ENCODE data around the gene TMEM18.
"Not testable (repeated sequence)": the region's sequence is repeated elsewhere in the genome, so short reads cannot be mapped to it uniquely, and the experiment has no call there.

The TMEM18 gene

DNA sequence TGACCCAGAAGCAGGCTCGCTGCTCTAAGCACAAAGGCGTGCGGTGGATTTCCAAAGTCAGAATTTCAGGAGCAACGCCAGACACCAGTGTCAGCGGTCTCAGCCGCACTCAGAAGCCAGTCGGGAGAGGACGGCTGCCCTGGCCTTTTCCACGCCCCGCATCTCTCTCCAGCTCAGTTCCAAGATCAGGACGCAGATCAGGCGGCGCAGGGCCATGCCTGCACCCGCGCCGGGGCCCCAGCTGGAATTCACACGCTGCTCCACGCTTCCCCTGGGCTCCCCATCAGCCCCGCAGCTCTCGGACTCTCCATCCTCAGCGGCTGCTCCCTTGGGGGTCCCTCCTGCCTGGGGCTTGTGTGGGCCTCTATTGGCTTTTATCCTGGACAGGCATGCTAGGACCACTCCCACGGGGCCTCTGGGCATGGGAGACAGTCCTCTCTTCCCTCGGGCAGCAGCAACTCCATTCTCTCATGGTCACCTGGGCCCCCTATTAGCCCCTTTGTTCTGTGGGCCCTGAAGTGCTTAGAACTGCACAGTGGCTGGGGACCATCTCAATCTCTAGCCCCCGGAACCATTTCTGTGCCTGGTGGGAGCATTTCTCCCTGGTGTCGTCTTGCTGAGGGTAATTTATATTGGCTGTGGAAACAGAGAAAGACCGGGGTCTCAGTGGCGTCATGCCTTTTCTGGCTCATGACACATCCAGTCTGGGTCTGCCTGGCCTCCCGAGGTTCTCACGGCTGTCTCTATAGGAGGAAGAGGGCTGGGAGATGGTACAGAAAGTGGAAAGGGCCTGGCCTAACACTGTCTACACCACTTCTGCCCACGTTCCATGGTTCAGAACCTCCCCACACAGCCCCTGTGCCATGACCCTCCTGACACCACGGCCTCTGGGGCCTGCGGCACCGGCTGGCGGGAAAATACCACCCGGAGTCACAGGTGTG, 14.9 kb upstream of the TMEM18 start:
- H3K27me3 ChIP-seq (ENCODE audit: control insufficient read depth, insufficient read depth, low read length): no peaks in the 10 kb centered on the region
- H3K9ac ChIP-seq (ENCODE audit: low read depth, low read length): no peak overlapping the region
- H3K36me3 ChIP-seq (ENCODE audit: control insufficient read depth, insufficient read depth, low read length): no peaks in the 10 kb centered on the region
- no peaks in the 10 kb centered on the region for H3K9me3 ChIP-seq (ENCODE audit: control insufficient read depth, insufficient read depth, low read length)
- no peak overlapping the region for H3K4me3 ChIP-seq (ENCODE audit: low read depth, low read length)
- no peaks in the 10 kb centered on the region for H3K4me1 ChIP-seq (ENCODE audit: control insufficient read depth, insufficient read depth, low read length)

GRCh38 chr2:690799-691198, 13.6 kb upstream of the TMEM18 start:
- Histone ChIP-seq H3K9me3 (ENCODE audit: control insufficient read depth, insufficient read depth, low read length) (no peaks in the 10 kb centered on the region), H3K4me1 (ENCODE audit: control insufficient read depth, insufficient read depth, low read length) (no peaks in the 10 kb centered on the region), H3K4me3 (ENCODE audit: low read depth, low read length) (no peak overlapping the region), H3K9ac (ENCODE audit: low read depth, low read length) (no peak overlapping the region), H3K27me3 (ENCODE audit: control insufficient read depth, insufficient read depth, low read length) (no peaks in the 10 kb centered on the region), H3K36me3 (ENCODE audit: control insufficient read depth, insufficient read depth, low read length) (no peaks in the 10 kb centered on the region)

GRCh38 chr2:689877-690510, 12.8 kb upstream of the TMEM18 start:
- Histone ChIP-seq H3K9ac (ENCODE audit: low read depth, low read length) (no peak overlapping the region), H3K27me3 (ENCODE audit: control insufficient read depth, insufficient read depth, low read length) (no peaks in the 10 kb centered on the region), H3K36me3 (ENCODE audit: control insufficient read depth, insufficient read depth, low read length) (no peaks in the 10 kb centered on the region), H3K4me3 (ENCODE audit: low read depth, low read length) (no peak overlapping the region), H3K9me3 (ENCODE audit: control insufficient read depth, insufficient read depth, low read length) (no peaks in the 10 kb centered on the region), H3K4me1 (ENCODE audit: control insufficient read depth, insufficient read depth, low read length) (no peaks in the 10 kb centered on the region)

DNA sequence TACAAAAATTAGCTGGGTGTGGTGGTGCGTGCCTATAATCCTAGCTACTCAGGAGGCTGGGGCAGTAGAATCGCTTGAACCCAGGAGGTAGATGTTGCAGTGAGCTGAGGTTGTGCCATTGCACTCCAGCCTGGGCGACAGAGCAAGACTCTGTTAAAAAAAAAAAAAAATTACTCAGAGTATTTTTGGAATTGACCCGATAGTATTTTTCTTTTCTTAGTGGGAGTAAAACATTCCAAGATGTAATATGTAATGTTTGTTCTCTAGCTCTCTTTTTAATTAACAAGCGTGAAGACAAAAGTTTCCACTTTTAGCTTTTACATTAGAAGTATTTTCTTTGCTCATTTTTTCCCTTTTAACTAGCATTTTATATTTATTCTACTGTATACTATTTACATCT, 12.0 kb upstream of the TMEM18 start:
- Histone ChIP-seq H3K36me3 (ENCODE audit: control insufficient read depth, insufficient read depth, low read length) (no peaks in the 10 kb centered on the region), H3K4me1 (ENCODE audit: control insufficient read depth, insufficient read depth, low read length) (no peaks in the 10 kb centered on the region), H3K4me3 (ENCODE audit: low read depth, low read length) (no peak overlapping the region), H3K9ac (ENCODE audit: low read depth, low read length) (no peak overlapping the region), H3K9me3 (ENCODE audit: control insufficient read depth, insufficient read depth, low read length) (peaks cover 2% of the 10 kb centered on the region), H3K27me3 (ENCODE audit: control insufficient read depth, insufficient read depth, low read length) (no peaks in the 10 kb centered on the region)

DNA sequence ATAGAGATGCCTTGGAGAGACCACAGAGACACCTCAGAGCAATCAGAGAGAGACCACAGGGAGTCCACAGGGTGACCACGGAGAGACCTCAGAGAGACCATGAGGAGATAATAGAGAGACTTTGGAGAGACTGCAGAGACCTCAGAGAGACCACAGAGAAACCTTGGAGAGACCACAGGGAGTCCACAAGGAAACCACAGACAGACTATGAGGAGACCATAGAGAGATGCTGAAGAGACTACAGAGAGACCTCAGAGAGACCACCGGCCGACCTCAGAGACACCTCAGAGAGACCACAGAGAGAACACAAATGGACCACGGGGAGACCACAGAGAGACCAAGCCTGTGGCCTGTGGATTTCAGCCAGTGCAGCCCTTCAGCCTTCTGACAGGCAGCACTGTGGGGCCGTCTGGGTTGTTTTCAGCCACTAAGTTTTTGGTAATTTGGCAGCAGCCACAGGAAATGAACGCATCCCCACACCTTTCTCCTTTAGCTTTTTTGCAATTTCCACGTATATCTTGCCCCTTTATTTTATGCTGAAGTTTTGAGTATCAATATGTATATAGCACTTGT, 11.4 kb upstream of the TMEM18 start:
- no peaks in the 10 kb centered on the region for H3K27me3 ChIP-seq (ENCODE audit: control insufficient read depth, insufficient read depth, low read length)
- H3K9me3 ChIP-seq (ENCODE audit: control insufficient read depth, insufficient read depth, low read length): peaks cover 4% of the 10 kb centered on the region
- no peaks in the 10 kb centered on the region for H3K36me3 ChIP-seq (ENCODE audit: control insufficient read depth, insufficient read depth, low read length)
- H3K9ac ChIP-seq (ENCODE audit: low read depth, low read length): no peak overlapping the region
- no peak overlapping the region for H3K4me3 ChIP-seq (ENCODE audit: low read depth, low read length)
- no peaks in the 10 kb centered on the region for H3K4me1 ChIP-seq (ENCODE audit: control insufficient read depth, insufficient read depth, low read length)

- Histone ChIP-seq H3K4me3 (ENCODE audit: low read depth, low read length) (no peak overlapping the region), H3K36me3 (ENCODE audit: control insufficient read depth, insufficient read depth, low read length) (no peaks in the 10 kb centered on the region), H3K9ac (ENCODE audit: low read depth, low read length) (no peak overlapping the region)
Measured at GRCh38 chr2:685421-685820, 8.2 kb upstream of the TMEM18 start.

GRCh38 chr2:684913-685312, 7.7 kb upstream of the TMEM18 start:
- not testable (repeated sequence) for H3K9ac ChIP-seq (ENCODE audit: low read depth, low read length); H3K4me3 ChIP-seq (ENCODE audit: low read depth, low read length); H3K36me3 ChIP-seq (ENCODE audit: control insufficient read depth, insufficient read depth, low read length); H3K9me3 ChIP-seq (ENCODE audit: control insufficient read depth, insufficient read depth, low read length); H3K4me1 ChIP-seq (ENCODE audit: control insufficient read depth, insufficient read depth, low read length); H3K27me3 ChIP-seq (ENCODE audit: control insufficient read depth, insufficient read depth, low read length)

More at GRCh38 chr2:685421-685820, 8.2 kb upstream of the TMEM18 start:
- H3K27me3 ChIP-seq (ENCODE audit: control insufficient read depth, insufficient read depth, low read length): no peaks in the 10 kb centered on the region
- H3K4me1 ChIP-seq (ENCODE audit: control insufficient read depth, insufficient read depth, low read length): no peaks in the 10 kb centered on the region
- H3K9me3 ChIP-seq (ENCODE audit: control insufficient read depth, insufficient read depth, low read length): peaks cover 4% of the 10 kb centered on the region

DNA sequence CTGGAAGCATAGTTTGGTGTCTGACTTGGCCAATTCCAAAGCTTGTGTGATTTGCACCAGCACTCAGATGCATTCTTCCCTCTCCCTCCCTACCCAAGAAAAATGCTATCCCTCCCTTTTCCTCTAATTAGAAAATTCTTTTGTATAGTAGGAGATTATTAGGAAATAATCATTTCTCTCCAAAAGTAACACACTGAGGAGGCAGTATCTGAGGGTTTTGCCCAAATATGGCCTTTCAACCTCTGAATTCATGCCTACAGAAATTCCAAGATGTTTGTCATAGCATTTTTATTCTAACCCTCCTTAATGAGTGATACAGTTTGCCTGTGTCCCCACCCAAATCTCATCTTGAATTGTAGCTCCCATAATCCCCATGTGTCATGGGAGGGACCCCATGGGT, 5.0 kb upstream of the TMEM18 start:
- Histone ChIP-seq H3K9me3 (ENCODE audit: control insufficient read depth, insufficient read depth, low read length) (peaks cover 4% of the 10 kb centered on the region), H3K4me3 (ENCODE audit: low read depth, low read length) (no peak overlapping the region), H3K27me3 (ENCODE audit: control insufficient read depth, insufficient read depth, low read length) (no peaks in the 10 kb centered on the region), H3K36me3 (ENCODE audit: control insufficient read depth, insufficient read depth, low read length) (no peaks in the 10 kb centered on the region), H3K9ac (ENCODE audit: low read depth, low read length) (no peak overlapping the region), H3K4me1 (ENCODE audit: control insufficient read depth, insufficient read depth, low read length) (no peaks in the 10 kb centered on the region)

- Histone ChIP-seq H3K27me3 (ENCODE audit: control insufficient read depth, insufficient read depth, low read length) (no peaks in the 10 kb centered on the region), H3K9ac (ENCODE audit: low read depth, low read length) (no peak overlapping the region), H3K4me1 (ENCODE audit: control insufficient read depth, insufficient read depth, low read length) (no peaks in the 10 kb centered on the region), H3K36me3 (ENCODE audit: control insufficient read depth, insufficient read depth, low read length) (no peaks in the 10 kb centered on the region), H3K4me3 (ENCODE audit: low read depth, low read length) (no peak overlapping the region), H3K9me3 (ENCODE audit: control insufficient read depth, insufficient read depth, low read length) (peaks cover 4% of the 10 kb centered on the region)
Measured at GRCh38 chr2:681312-681711, 4.1 kb upstream of the TMEM18 start.

DNA sequence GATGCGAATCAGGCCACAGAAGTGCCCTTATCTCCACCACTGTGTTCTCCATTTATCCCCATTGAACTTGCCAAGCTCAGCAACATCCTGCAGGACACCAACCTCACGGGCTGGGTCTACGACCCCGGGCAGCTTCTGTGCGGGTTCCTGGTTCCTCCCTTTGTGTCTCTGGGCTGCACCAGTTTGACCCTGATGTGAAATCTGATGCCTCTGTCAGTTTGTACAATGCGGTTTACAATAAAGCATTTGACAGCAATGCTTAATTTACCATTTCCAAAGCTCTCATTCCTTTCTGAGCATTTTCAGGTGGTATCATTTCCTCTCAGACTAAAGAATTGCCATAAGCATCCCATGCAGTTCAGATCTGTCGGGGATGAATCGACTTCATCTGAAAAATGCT, 3.3 kb upstream of the TMEM18 start:
- no peaks in the 10 kb centered on the region for H3K4me1 ChIP-seq (ENCODE audit: control insufficient read depth, insufficient read depth, low read length)
- peaks cover 4% of the 10 kb centered on the region for H3K9me3 ChIP-seq (ENCODE audit: control insufficient read depth, insufficient read depth, low read length)
- H3K4me3 ChIP-seq (ENCODE audit: low read depth, low read length): no peak overlapping the region
- no peak overlapping the region for H3K9ac ChIP-seq (ENCODE audit: low read depth, low read length)
- H3K36me3 ChIP-seq (ENCODE audit: control insufficient read depth, insufficient read depth, low read length): no peaks in the 10 kb centered on the region
- H3K27me3 ChIP-seq (ENCODE audit: control insufficient read depth, insufficient read depth, low read length): no peaks in the 10 kb centered on the region

DNA sequence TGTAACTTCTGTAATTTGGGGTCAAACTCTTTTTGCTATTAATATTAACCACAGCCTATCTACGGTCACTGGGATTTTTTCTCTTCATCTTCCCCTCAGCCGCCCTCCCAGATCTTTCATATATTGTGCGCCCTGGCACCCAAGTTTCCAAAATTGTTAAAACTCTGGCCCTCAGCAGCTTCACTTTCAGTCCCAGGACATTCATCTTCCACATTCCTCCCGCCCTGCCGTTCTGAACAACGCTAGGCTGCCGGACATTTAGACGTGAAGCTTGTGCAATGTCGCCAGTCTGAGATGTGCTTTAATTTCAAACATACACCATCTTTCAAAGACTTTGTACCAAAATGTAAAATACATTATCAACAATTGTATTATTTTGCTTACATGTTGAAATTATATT, 1.8 kb upstream of the TMEM18 start:
- Histone ChIP-seq H3K36me3 (ENCODE audit: control insufficient read depth, insufficient read depth, low read length) (peaks cover 2% of the 10 kb centered on the region), H3K4me3 (ENCODE audit: low read depth, low read length) (no peak overlapping the region), H3K9ac (ENCODE audit: low read depth, low read length) (no peak overlapping the region), H3K9me3 (ENCODE audit: control insufficient read depth, insufficient read depth, low read length) (no peaks in the 10 kb centered on the region), H3K27me3 (ENCODE audit: control insufficient read depth, insufficient read depth, low read length) (no peaks in the 10 kb centered on the region), H3K4me1 (ENCODE audit: control insufficient read depth, insufficient read depth, low read length) (no peaks in the 10 kb centered on the region)

Measured in iPS-15b (cell line).